Osteocyte (in vitro differentiated cells): Measurements from ENCODE around the gene ENO2. TPM values are rescaled to one million over a fixed set of nuclear protein-coding genes. Genes with fewer than 3 reads are reported as not detected.

Source experiments
- DNase-seq: peaks from one replicate; pipeline ENCODE4 v3.0.0; 2021; ENCODE audit warnings: mixed read lengths; ENCODE audit not compliant: unreplicated experiment; ENCODE audit errors: extremely low spot score
- H3K27ac Mint-ChIP-seq: one replicate; pipeline ENCODE4 v1.8.0; 2021; ENCODE audit warnings: mild to moderate bottlenecking, mixed read lengths; ENCODE audit not compliant: unreplicated experiment
- H3K27me3 Mint-ChIP-seq: one replicate; pipeline ENCODE4 v1.8.0; 2021; ENCODE audit warnings: mixed read lengths; ENCODE audit not compliant: unreplicated experiment
- H3K36me3 Mint-ChIP-seq: one replicate; pipeline ENCODE4 v1.8.0; 2021; ENCODE audit warnings: mixed read lengths; ENCODE audit not compliant: unreplicated experiment
- H3K4me1 Mint-ChIP-seq: one replicate; pipeline ENCODE4 v1.8.0; 2021; ENCODE audit warnings: mixed read lengths; ENCODE audit not compliant: unreplicated experiment
- H3K4me3 Mint-ChIP-seq: one replicate; pipeline ENCODE4 v1.8.0; 2021; ENCODE audit warnings: mild to moderate bottlenecking, moderate library complexity, mixed read lengths; ENCODE audit not compliant: unreplicated experiment
- H3K9me3 Mint-ChIP-seq: one replicate; pipeline ENCODE4 v1.8.0; 2021; ENCODE audit warnings: mixed read lengths; ENCODE audit not compliant: unreplicated experiment
- CTCF ChIP-seq: fragments of 200-600 bp; sonication (generic); IDR thresholded peaks from 2 replicates; pipeline ENCODE4 v1.5.0; 2021; ENCODE audit warnings: antibody characterized with exemption, mild to moderate bottlenecking, moderate library complexity
- total RNA-seq: library from RNA; stranded (reverse); gene quantifications from 2 replicates; pipeline ENCODE4 v1.2.1, GENCODE V29; 2021

The ENO2 gene
- total RNA-seq, 1 donor from 2014 or later: 24.1 TPM

- DNase-seq: no peak
- H3K4me3 Mint-ChIP-seq: no peak overlapping the region
- no peaks in the 10 kb centered on the region for H3K9me3 Mint-ChIP-seq
- no peak overlapping the region for H3K27ac Mint-ChIP-seq
- no peak for TF ChIP-seq CTCF
- H3K36me3 Mint-ChIP-seq: peaks cover 9% of the 10 kb centered on the region
- H3K4me1 Mint-ChIP-seq: peaks cover 27% of the 10 kb centered on the region
- no peaks in the 10 kb centered on the region for H3K27me3 Mint-ChIP-seq
Observed at GRCh38 chr12:6951551-6952120, 37.3 kb downstream of the ENO2 start.

GRCh38 chr12:6952121-6952862 is 37.9 kb downstream of the ENO2 start:
- Mint-ChIP-seq H3K9me3 (no peaks in the 10 kb centered on the region), H3K4me3 (no peak overlapping the region), H3K27me3 (no peaks in the 10 kb centered on the region), H3K4me1 (peaks cover 23% of the 10 kb centered on the region), H3K36me3 (peaks cover 4% of the 10 kb centered on the region), H3K27ac (no peak overlapping the region)
- no peak for DNase-seq
- TF ChIP-seq CTCF: no peak

- TF ChIP-seq CTCF: no peak
- peak overlapping the region; percentile 90 for H3K27ac Mint-ChIP-seq
- H3K4me1 Mint-ChIP-seq: peaks cover 23% of the 10 kb centered on the region
Observed at GRCh38 chr12:6952863-6953441, 38.6 kb downstream of the ENO2 start.

GRCh38 chr12:6953442-6954315 is 39.3 kb downstream of the ENO2 start:
- DNase-seq: no peak
- TF ChIP-seq CTCF: no peak
- Mint-ChIP-seq H3K4me3 (no peak overlapping the region), H3K27me3 (no peaks in the 10 kb centered on the region), H3K27ac (peak overlapping the region; percentile 90), H3K36me3 (no peaks in the 10 kb centered on the region), H3K9me3 (no peaks in the 10 kb centered on the region), H3K4me1 (peaks cover 23% of the 10 kb centered on the region)

More at GRCh38 chr12:6952863-6953441, 38.6 kb downstream of the ENO2 start:
- no peak for DNase-seq
- Mint-ChIP-seq H3K9me3 (no peaks in the 10 kb centered on the region), H3K36me3 (no peaks in the 10 kb centered on the region), H3K27me3 (no peaks in the 10 kb centered on the region), H3K4me3 (no peak overlapping the region)
